NCI-H2171 (cell line): ENCODE measurements around the gene LAMA2.
"Not testable (repeated sequence)": the region's sequence is repeated elsewhere in the genome, so short reads cannot be mapped to it uniquely, and the experiment has no call there.

ENCODE experiments used
- DNase-seq: peaks from one replicate; lab custom pipeline; 2025; lab: John Stamatoyannopoulos, UW

LAMA2 gene

DNA sequence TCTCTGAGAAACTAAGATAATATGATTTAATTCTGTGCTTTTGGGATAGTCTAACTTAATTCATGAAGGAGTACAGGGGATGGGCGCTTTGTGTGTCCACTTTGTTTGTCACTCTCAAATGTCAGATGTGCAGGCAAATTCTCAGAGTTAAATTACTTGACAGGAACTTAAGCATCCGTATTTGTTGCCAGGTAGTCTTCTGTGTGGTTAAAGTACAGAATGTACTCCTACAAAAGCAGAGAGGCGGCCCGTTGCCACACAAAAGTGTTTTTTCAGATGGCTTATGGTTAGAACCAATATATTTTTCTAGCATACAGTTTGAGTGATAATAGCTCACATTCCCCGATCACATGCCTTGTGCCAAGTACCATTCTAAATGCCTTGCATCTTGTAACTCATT is 234.4 kb downstream of the LAMA2 start:
- no peak for DNase-seq

DNA sequence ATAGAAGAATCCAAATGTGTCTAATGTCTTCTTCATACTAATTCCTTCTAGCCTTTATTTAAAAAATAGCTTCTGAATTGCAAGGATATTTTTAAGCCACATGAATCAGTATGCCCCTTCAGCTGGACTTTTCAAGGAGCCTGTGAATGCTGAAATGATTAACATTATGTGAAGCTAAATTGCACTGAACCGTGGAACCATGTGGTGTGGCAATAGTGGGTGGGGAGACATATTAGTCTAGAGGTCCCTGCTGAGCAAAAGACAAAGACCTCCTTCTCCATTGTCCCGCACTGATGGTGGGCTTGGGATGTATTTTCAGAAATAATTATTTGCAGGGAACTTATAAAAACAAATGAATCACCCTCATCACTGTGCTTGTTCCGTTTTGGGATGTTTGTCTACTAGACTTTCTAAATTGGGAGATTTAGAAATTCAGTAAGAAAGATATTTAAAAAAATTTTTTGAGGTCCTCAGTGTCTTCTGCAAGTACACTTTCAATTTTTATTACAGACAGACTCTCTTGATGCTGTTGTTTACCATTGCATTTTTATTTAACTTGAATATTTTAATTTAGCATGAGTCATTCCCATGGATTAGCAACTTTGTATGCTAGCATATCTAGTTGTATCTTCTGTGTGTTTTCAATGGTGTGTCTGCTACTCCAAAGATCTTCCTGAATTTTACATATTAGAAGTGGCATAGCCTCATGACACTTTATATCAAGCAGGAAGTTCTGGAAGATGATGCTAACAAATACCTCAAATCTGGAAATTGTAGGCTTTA is 238.1 kb downstream of the LAMA2 start:
- DNase-seq: no peak

DNA sequence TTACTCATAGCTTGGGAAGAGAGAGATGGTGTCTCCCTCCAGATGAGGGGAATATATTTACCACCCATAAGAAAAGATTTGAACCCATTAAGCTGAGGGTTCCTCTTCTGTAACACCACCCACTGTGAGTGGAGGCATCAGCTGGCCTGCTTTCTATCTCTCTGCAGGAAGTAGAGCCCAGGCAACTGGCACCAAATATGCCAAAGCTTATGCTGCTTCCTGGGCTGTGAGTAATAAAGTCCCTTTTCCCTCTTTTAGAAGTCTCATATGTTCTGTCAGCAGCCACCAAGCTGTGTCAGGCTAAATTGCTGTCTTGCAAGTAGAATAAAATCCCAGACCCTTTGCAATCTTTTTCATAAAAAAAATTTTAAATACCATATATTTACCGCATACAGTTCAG is 241.4 kb downstream of the LAMA2 start:
- no peak for DNase-seq

DNA sequence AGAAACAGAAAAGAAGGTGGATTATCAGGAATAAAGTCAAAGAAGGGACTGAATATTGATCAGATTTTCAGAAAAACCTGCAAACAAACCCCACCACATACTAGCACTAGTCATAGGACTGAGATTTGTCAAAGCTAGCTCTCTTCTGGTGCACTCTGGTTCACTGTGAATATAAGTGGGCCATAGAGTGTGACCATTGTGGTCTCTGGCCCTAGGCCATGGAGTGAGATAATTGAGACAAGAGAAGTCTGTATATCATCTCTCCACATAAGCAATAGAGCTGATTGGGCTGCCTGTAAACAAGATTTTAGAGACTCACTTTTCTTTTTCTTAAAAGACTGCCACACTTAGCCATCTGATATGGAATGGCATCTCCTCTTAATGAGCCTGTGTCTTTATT is 247.2 kb downstream of the LAMA2 start:
- no peak for DNase-seq

DNA sequence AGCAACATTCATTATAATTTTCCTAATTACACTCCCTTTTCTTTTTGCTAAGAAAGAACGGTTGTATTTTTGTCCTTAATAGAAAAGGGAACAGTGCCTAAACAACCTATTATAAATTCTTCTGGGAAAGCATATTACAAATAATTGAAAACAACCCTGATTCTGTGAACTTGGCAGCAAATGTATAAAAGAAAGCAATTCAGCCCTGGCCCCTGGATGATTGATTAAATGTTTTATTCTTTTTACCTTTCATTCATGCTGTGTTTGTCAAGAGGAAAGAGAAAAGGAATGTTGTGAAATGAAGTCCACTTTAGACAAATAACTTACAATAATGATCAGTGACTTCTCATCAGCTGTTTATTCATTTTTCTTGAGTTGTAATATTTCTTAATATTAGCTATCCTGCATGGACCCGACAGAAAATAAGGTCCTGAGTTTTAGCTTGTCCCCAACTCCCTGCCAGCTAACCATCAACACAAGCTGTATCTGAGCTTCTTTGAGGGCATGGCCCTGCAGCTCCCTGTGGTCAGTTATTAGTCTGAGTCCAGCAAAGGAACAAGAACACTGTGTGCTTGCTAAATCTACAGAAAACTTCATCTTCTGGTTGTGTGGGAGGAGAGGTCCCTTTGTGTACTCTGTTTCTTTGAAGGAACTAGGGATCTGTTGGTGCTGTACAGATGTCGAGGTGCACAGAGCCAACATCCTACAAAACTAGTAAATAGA is 248.2 kb downstream of the LAMA2 start:
- no peak for DNase-seq

DNA sequence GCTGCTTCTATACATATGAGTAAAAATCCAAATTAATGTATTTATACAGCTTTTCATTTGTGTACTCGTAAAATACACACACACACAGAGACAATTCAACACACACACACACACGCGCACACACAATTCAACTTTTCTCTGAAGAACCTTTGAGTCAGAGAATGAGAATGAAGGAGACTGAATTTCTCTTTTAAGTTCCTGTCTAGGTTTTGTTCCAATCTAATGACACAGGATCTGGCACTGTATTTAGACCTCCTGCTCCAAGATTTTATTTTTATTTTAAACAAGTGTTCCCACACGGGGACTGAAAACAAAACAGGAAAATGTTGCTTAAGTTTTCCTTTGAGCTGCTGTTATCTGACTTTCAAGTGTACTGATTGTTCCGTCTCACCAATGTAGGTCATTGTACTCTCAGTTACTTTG is 250.8 kb downstream of the LAMA2 start:
- no peak for DNase-seq

DNA sequence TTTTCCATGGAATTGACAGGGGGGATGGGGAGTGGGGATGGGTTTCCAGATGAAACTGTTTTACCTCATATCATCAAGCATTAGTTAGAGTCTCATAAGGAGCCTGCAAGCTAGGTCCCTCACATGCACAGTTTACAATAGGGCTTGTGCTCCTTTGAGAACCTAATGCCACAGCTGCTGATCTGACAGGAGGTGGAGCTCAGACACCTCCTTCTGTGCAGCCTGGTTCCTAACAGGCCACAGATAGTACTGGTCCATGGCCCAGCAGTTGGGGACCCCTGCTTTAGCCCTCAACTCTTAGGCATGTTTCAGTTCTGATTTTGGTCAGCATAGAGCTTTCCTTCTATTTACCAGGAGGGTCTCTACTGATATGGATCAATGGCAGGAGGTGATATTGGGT is 251.6 kb downstream of the LAMA2 start:
- no peak for DNase-seq

DNA sequence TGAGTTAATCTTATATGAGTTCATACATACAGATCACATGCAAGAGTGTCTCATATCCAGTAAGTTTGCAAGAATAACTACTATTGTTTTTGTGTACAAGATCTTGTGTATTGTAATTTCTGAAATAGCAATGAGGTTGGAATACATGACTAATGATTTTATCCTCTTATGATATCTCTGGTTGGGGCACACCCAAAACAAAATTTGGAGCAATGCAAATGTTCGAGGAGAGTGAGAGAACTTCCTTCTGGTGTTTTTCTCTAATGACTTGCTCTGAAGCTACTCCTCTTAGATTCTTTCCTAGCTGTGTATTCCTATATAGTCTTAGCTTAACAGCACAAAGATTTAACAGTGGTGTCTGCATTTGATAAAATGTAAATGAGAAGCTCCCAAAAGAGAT is 252.5 kb downstream of the LAMA2 start:
- no peak for DNase-seq

DNA sequence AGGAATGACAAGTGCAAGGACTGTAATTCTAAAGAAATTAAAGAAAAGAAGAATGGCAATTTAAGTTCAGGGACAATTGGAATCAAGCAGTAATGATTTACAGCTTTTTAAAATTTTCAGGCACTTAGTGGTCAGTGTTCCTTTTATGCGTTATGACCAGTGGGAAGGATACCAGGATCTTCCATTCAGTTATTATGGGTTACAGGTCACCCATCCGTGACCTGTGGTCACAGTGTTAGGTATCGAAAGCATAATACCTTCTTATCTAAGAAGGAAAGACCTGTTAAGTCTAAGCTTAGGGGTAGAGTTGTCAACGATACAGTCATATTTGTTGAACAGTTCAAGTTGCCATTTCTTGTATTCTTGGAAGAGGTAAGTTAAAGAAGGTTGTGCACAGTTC is 253.8 kb downstream of the LAMA2 start:
- DNase-seq: no peak

DNA sequence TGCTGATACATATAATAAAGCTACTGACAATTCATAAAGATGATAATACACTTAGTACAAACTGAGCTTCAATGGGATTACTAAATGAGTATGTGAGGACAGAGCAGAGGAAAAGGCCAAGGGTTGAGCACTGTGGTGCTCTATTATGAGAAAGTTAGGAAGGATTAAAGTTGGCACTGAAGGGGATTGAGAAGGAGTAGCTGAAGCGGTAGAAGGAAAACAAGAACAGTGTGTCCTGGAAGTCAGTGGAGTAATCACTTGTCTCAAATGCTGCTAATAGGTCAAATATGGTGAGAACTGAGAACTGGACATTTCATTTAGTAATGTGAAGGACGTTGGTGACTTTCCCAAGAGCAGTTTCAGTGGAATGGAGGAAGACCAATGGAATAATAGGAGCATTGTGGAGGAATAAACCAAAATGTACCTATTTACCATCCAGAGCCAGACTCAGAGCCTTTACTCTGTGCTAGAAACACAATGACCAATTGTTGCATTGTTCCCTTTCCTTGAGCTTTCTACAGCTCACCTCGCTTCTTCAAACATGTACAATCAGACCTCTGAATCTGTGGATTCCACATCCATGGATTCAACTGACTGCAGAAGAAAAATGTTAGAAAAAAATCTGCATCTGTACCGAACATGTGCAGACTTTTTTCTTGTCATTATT is 255.9 kb downstream of the LAMA2 start:
- no peak for DNase-seq

DNA sequence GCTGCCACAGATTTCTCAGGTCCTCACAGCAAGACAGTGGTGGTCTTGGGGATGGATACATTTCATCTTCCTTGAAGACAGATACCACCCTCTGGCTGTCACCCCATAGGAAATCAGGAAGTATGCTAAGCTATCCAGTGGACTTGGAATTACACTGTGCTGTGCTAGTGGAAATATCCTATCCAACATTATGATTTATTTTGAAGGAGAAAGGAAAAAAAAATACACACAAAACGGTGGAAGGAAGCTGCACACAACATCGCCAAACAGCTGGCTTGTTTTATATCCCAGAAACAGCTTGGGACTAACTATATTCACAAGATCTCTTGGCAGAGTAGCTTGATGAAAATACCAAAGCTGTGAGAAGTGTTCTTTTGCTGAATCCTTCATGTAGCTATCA is 257.6 kb downstream of the LAMA2 start:
- DNase-seq: no peak

DNA sequence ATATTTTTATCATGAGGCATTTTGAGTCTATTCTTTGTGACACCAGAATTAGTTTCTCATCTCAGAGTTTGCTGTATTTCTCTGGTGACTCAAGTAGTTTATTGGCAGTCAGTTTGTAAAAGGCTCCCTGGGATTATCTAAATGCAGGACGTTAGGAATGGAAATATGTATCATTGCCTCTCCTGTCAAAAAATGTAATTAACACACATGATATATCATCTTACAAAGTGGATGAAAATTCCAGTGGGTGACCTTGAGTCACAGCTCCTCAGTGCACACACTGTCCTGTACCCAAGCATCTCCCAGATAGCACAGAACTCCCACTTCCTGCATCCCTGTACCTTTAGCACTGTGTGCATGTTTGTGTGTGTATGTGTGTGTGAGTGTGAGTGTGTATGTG is 258.6 kb downstream of the LAMA2 start:
- no peak for DNase-seq

DNA sequence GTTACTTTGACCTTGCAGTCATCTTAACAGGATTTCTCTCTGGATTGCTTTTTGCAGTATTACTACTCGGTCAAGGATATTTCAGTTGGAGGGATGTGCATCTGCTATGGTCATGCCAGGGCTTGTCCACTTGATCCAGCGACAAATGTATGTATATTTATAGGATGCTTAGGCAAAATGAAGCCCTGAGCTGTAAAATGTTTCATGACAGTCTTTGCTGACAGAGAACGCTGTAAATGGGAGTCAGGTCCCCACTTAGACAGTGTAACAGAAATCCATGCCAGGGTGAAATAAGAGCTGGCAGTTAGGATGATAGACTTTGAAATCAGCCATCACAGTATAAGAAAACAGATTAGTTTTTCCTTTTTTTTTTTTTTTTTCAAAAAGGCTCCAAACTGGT is 264.0 kb downstream of the LAMA2 start:
- DNase-seq: no peak

DNA sequence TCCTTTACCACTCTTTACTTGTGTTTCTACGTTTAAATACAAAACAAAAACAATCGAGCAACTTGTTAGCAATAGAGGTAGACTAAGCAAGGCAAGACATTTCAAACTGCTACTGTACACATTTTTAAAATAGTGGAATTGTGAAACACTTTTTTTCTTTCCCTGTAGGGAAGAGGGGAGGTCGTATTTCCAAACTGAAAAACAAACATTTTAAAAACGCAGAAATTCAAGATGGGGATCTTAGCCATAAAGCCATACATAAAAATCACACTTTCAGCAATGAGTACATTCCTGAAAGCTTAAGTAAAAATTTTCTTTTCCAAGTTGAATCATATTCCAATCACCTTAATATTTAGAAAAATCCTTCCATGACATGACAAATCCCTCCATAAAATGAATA is 267.6 kb downstream of the LAMA2 start:
- no peak for DNase-seq

DNA sequence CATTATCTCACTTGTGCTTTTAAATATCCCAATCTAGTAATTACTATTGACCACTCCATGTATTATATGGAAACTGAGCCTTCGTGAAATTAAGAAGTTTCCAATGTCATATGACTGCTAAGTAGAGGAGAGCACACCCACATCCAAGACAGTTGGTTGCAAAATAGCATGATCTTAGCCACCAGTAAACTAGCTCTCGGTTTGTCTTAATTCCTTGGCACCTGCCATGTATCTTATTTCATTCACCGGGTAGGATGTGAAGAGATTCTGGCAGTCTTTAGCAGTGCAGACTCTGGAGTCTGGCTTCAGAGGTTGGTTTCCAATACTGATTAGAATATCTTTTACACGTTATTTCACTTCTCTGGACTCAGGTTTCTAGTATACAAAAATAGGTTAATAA is 270.3 kb downstream of the LAMA2 start:
- DNase-seq: no peak

DNA sequence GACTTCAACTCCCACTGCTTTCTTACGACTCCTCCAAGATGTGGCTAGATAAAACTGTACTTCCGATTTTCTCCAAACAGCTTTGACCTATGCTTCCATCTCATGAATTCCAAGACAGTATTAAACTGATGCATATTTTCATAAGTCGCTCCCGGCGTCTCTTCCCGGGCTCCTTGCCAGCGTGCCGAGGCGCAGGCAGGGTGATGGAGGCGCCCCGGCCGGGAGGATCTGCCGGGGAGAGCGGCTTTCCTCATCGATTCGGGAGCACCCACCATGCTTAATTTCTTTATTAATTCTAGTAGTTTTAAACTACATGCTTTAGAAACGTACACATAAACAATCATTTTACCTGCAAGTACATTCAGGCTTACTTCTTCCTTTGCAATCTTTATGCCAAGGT is 276.3 kb downstream of the LAMA2 start:
- DNase-seq: not testable (repeated sequence)

DNA sequence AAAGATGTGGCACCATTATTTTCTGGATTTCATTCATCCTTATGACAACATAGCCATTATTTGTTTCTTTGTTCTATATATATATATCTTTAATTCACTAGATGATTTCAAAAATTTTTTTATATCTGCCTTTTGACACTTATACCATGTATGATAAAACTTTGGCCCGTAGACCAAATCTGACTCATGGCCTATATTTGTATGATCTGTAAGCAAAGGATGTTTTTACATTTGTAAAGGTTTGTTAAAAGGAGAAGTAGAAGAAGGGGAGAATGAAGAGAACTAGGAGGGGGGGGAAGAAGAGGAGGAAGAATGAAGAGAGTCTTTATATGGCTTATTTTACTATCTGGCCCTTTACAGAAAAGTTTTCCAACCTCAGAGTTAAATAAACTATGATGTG is 279.7 kb downstream of the LAMA2 start:
- no peak for DNase-seq

DNA sequence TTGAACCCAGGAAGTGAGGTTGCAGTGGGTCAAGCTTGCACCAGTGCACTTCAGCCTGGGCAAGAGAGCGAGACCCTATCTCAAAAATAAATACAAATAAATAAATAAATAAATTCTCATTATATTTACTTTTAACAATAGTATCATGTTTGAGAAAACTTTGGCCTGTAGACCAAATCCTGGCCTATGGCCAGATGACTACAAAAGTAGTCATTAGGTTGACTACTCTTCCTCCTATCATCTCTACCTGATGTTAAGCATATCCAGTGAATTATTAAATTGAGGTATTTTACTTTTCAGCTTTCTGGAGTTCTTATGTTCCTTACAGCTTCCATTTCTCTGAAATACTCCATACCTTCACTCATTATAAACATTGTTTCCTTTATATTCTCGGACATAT is 280.6 kb downstream of the LAMA2 start:
- DNase-seq: no peak

DNA sequence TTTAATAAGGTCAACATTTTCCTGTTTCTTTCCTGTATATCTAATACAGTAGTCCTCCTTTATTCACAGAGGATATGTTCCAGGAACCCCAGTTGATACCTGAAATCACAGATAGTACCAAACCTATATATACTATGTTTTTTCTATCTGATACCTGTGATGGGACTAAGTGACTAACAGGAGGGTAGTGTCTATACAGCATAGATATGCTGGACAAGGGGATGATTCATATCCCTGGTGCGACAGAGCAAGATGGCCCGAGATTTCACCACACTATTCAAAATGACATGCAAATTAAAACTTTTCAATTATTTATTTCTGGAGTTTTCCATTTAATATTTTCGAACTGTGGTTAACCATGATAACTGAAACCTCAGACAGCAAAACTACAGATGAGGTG is 281.1 kb downstream of the LAMA2 start:
- DNase-seq: no peak

DNA sequence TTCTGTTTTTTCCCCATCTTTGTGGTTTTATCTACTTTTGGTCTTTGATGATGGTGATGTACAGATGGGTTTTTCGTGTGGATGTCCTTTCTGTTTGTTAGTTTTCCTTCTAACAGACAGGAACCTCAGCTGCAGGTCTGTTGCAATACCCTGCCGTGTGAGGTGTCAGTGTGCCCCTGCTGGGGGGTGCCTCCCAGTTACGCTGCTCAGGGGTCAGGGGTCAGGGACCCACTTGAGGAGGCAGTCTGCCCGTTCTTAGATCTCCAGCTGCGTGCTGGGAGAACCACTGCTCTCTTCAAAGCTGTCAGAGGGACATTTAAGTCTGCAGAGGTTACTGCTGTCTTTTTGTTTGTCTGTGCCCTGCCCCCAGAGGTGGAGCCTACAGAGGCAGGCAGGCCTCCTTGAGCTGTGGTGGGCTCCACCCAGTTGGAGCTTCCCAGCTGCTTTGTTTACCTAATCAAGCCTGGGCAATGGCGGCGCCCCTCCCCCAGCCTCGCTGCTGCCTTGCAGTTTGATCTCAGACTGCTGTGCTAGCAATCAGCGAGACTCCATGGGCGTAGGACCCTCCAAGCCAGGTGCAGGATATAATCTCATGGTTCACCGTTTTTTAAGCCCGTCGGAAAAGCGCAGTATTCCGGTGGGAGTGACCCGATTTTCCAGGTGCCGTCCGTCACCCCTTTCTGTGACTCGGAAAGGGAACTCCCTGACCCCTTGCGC is 289.5 kb downstream of the LAMA2 start:
- not testable (repeated sequence) for DNase-seq

DNA sequence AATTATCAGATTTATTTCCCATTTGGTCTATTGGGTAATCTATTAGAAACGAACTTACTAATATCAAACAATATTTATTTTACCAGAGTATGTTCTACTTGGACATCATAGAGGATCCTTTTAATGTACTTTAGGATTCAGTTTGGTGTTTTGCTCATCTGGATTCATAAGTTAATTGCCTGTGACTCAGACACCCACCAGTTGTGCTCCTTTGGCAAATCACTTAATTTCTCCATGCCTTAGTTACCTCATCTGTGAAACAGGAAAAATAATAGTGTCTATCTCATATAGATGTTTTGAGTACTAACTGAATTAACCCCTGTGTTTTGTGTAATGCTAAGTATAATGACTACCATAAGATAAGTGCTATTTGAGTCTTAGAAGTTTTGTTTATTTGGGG is 292.1 kb downstream of the LAMA2 start:
- DNase-seq: no peak

DNA sequence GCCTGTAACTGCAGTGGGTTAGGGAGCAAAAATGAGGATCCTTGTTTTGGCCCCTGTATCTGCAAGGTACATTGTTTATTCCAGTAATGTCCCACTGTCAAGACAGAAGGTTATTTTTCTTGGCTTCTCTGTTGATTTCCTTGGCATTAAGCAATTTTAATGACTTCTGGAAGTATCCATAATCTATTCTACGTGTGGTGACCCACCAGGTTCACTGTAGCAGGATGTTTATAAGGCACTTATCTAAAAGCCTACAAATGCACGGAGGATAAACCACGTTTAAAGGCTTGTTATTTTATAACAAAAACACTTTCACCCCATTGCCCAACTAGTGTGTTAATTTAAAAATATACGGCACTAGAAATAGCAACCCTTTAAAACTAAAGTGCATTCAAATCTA is 294.9 kb downstream of the LAMA2 start:
- no peak for DNase-seq

DNA sequence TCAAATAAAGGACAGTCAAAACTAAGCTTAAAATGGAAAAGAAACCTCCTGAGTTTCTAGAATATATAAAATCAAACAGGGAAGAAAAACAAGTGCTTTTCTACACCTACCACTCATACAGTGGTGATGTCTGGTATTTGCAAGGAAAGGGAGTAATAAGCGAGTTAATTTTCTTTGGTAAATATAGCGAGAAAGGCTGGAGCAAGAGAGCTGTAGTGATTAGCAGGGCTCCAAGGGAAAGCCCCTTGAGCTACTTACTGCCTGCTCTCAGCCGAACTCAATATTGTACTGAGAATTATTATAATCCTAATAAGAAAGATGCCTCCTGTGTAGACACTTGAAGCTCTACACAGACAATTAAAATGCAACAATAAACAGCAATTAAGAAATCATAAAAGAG is 296.3 kb downstream of the LAMA2 start:
- no peak for DNase-seq
